Measurements from ENCODE around the gene HACL1.

Gene HACL1

DNA sequence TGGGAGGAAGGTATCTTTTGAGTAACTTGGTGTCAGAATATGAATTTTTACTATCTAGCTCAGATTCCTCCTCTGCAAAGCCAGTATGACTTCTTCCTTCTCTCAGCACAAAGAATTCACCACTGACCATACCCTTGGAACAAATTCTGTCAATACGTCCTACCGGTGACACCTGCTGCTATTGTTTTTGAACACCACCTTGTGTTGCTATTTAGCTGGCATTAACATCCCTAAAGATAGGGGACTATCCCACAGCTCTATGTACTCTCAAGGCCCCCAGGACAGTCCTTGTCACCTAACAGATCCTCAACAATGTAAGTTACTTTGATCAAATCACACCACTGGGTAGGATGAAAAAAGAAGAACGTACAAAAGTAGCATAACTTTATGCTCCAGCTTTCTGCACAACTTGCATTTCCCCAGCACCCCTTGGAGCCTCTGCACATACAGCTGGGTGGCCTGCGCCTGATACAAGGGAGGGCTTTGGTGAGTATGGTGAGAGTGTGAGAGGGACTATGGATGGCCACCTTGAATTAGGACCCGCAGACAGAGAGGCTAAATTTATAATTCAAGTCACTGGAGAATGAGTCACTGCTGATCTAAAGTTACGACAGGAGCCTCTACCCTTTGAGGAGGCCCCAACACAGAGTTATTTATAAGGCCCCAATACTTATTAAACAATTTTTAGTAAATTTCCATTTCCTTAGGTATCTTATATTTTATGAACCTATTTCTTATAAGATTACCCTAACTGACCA, 77.5 kb downstream of the HACL1 start:
- DNase-seq (ENCODE audit: low read depth): no peak

GRCh38 chr3:15522016-15522415, 79.4 kb downstream of the HACL1 start:
- no peak for DNase-seq (ENCODE audit: low read depth)

GRCh38 chr3:15521573-15521965, 79.8 kb downstream of the HACL1 start, which contains the start of gene COLQ:
Gene COLQ, minus strand, starts transcription at chr3:15521706. Its CDS starts 81 bp downstream, at chr3:15521625.
- no peak for DNase-seq (ENCODE audit: low read depth)

GRCh38 chr3:15520804-15521572, 80.4 kb downstream of the HACL1 start:
- DNase-seq (ENCODE audit: low read depth): no peak

DNA sequence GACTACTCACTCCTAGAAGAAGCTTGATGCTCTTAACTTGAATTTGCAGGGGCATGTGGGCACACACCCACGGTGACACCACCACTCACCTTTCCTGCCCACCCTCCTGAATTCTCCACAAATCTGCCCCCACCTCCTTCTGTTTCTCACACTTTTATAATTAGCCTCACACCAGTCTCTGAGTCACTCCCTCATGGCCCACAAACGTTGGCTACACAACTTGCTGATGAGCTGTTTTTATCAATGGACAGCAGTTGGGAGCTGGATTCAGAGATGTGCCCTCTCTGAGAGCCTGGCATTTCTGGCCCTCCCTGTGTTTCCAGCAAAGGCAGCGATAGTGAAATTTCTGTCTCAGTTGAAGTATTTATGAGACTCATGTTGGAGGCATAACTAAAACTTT, 81.2 kb downstream of the HACL1 start:
- no peak for DNase-seq (ENCODE audit: low read depth)

- no peak for DNase-seq (ENCODE audit: low read depth)
Measured at GRCh38 chr3:15519096-15519495, 82.3 kb downstream of the HACL1 start.

DNA sequence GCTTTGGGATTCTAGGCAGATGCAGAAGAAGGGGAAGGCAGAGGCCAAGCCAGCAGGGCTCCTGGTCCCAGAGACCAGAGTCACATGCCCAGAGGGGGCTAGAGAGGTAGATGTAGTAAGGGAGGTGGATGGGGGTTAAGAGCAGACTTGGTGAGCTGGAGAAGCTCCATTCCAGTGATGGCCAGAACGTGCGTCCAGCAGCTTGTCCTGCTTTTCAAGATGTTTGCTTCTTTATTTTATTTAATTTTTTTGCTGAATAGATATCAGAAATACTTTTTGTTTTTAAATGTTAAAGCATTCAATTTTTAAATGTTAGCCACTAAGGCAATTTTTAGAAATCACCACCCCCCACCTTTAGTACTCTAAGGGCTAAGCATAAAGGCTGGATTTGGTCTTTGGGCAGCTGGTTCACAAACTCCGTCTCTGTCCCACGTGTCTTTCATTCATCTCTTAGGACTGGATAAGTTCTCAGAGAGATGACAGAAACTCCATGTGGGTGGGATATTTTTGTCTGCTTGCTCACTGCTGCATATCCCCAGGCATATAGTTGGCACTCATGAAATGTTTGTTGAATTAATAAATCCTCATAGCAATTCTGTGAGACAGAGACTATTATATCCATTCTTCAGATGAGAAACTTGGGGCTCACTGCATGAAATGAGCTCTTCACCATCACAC, 86.6 kb downstream of the HACL1 start:
- DNase-seq (ENCODE audit: low read depth): no peak

- DNase-seq (ENCODE audit: low read depth): no peak
Measured at GRCh38 chr3:15513810-15514662, 87.3 kb downstream of the HACL1 start.

GRCh38 chr3:15513116-15513515, 88.3 kb downstream of the HACL1 start:
- DNase-seq (ENCODE audit: low read depth): no peak

- DNase-seq (ENCODE audit: low read depth): no peak
Measured at GRCh38 chr3:15512166-15512565, 89.2 kb downstream of the HACL1 start.

DNA sequence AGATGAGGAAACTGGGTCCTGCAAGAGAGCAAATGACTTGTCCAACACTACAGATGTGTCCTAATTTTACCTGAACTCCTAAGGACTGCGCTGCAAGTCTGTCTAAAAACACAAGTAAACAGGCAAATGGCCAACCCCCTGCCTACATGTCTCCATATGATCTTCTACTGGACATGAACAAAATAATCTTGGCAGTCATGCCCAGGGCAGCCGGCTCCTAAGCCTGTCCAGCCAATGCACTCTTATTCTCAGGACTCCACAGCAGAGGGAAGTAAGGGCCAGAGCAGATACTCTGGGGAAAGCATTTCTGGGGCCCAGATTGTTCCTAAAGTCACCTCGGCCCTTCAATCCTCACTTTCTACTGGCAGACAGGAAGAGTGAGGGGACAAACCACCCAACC, 90.2 kb downstream of the HACL1 start:
- DNase-seq (ENCODE audit: low read depth): no peak

Measured in GM04503 (cell line).